Right ventricle myocardium inferior (tissue), 1 donor: ENCODE results near the gene CFB. TPM values are rescaled to one million over a fixed set of nuclear protein-coding genes. Genes with fewer than 3 reads are reported as not detected.
A peak's percentile ranks its signal among the peaks of the same experiment; 100 is the strongest.
"Not testable (repeated sequence)": the region's sequence is repeated elsewhere in the genome, so short reads cannot be mapped to it uniquely, and the experiment has no call there.

Experiments
- ATAC-seq: fragments of 200-7000 bp; cut with Tn5 transposase; one replicate; pipeline ENCODE4 v1.9.1; 2020; ENCODE audit warnings: mild to moderate bottlenecking, moderate library complexity
- DNase-seq: peaks from one replicate; pipeline ENCODE4 v3.0.0; 2021; ENCODE audit errors: missing footprints
- intact Hi-C: fragments of 100-400 bp; cut with DNase I; formaldehyde crosslinking; loops from one replicate; pipeline ENCODE4 v1.11.0; 2022
- total RNA-seq: library from RNA; stranded (reverse); fragmentation: NEBNext Ultra II Directional; extraction: Animal tissue kit (Norgen Biotek cat#: 25700); gene quantifications from one replicate; pipeline ENCODE4 v1.2.1, GENCODE V29; 2021
- donor health status: DM: no; HTN: yes; CAD: no; lungs with severe emphysema.

Gene CFB
- total RNA-seq, 1 donor from 2014 or later = 8.8 TPM

GRCh38 chr6:31966506-31966905 lies 20.6 kb downstream of the CFB start:
- intact Hi-C loops = no loop called here
- ATAC-seq (no peak), DNase-seq (peak; percentile 30)

GRCh38 chr6:31966997-31967925 lies 21.4 kb downstream of the CFB start:
- ATAC-seq (no peak), DNase-seq (peak; percentile 45)
- intact Hi-C loops = no loop called here

- ATAC-seq = no peak
- intact Hi-C loops = no loop called here
- no peak for DNase-seq
Observed at GRCh38 chr6:31967926-31968320, 22.0 kb downstream of the CFB start.

- intact Hi-C loops = no loop called here
- ATAC-seq = no peak
- DNase-seq = peak; percentile 46
Observed at GRCh38 chr6:31968326-31968725, 22.4 kb downstream of the CFB start.

GRCh38 chr6:31968791-31969711 lies 23.2 kb downstream of the CFB start:
- intact Hi-C loops = no loop called here
- peak; percentile 54 for DNase-seq
- no peak for ATAC-seq

- ATAC-seq (no peak), DNase-seq (peak; percentile 11)
- intact Hi-C loops = loop anchor here (10.0 kb wide), 1 partner anchor 1005 kb away; no protein-coding TSS in a partner anchor
Observed at GRCh38 chr6:31969712-31970603, 24.1 kb downstream of the CFB start.

GRCh38 chr6:31970604-31971271 lies 24.8 kb downstream of the CFB start:
- DNase-seq (peak; percentile 53), ATAC-seq (no peak)
- intact Hi-C loops = loop anchor here (10.0 kb wide), 1 partner anchor 1004 kb away; no protein-coding TSS in a partner anchor

- ATAC-seq (peak; percentile 1), DNase-seq (peak; percentile 49)
- intact Hi-C loops = loop anchor here (10.0 kb wide), 1 partner anchor 1003 kb away; no protein-coding TSS in a partner anchor
Observed at GRCh38 chr6:31971279-31971992, 25.5 kb downstream of the CFB start.

GRCh38 chr6:31971993-31972708 lies 26.3 kb downstream of the CFB start, which contains the start of gene DXO:
Gene DXO (minus strand): TSS chr6:31972138. CDS start chr6:31971675, 463 bp downstream.
- peak; percentile 96 for ATAC-seq
- DNase-seq = peak; percentile 98
- intact Hi-C loops = loop anchor here (10.0 kb wide), 1 partner anchor 1003 kb away; no protein-coding TSS in a partner anchor

- ATAC-seq = no peak
- intact Hi-C loops = loop anchor here (1.0 to 10.0 kb wide), 2 partner anchors 14 to 1002 kb away; partner anchors contain the start of gene SKIC2
- no peak for DNase-seq
Observed at GRCh38 chr6:31972709-31973350, 26.9 kb downstream of the CFB start.

- ATAC-seq = not testable (repeated sequence)
- intact Hi-C loops = loop anchor here (10.0 kb wide), 1 partner anchor 999 kb away; no protein-coding TSS in a partner anchor
- DNase-seq = peak; percentile 2
Observed at GRCh38 chr6:31976065-31976464, 30.2 kb downstream of the CFB start.

- DNase-seq = peak; percentile 18
- ATAC-seq = no peak
- intact Hi-C loops = loop anchor here (10.0 kb wide), 1 partner anchor 997 kb away; no protein-coding TSS in a partner anchor
Observed at GRCh38 chr6:31977816-31978431, 32.0 kb downstream of the CFB start.

- intact Hi-C loops = loop anchor here (10.0 kb wide), 1 partner anchor 996 kb away; no protein-coding TSS in a partner anchor
- ATAC-seq = no peak
- no peak for DNase-seq
Observed at GRCh38 chr6:31978831-31979230, 32.9 kb downstream of the CFB start.

- intact Hi-C loops = loop anchor here (10.0 kb wide), 1 partner anchor 995 kb away; no protein-coding TSS in a partner anchor
- ATAC-seq (no peak), DNase-seq (no peak)
Observed at GRCh38 chr6:31979238-31979898, 33.5 kb downstream of the CFB start.
